Parathyroid adenoma (tissue), 2 donors: ENCODE data around the gene CSTB.

Experiments
- H2AFZ ChIP-seq: fragments of 300-600 bp; sonication (generic); one replicate; pipeline ENCODE4 v1.7.0; 2017; ENCODE audit warnings: antibody characterized with exemption, mild to moderate bottlenecking
- H3K27ac ChIP-seq: fragments of 300-600 bp; sonication (generic); one replicate; pipeline ENCODE4 v1.7.0; 2017
- H3K27me3 ChIP-seq: fragments of 300-600 bp; sonication (generic); one replicate; pipeline ENCODE4 v1.7.0; 2017; ENCODE audit warnings: low read length; ENCODE audit not compliant: control insufficient read depth, insufficient read depth
- H3K36me3 ChIP-seq: fragments of 300-600 bp; sonication (generic); one replicate; pipeline ENCODE4 v1.7.0; 2017; ENCODE audit warnings: low read length; ENCODE audit not compliant: control insufficient read depth, insufficient read depth
- H3K4me1 ChIP-seq: fragments of 300-600 bp; sonication (generic); one replicate; pipeline ENCODE4 v1.7.0; 2017; ENCODE audit warnings: control low read depth
- H3K4me2 ChIP-seq: fragments of 300-600 bp; sonication (generic); one replicate; pipeline ENCODE4 v1.7.0; 2017; ENCODE audit warnings: low read length
- H3K4me3 ChIP-seq: fragments of 300-600 bp; sonication (generic); one replicate; pipeline ENCODE4 v1.7.0; 2017; ENCODE audit warnings: low read depth, low read length
- H3K79me2 ChIP-seq: fragments of 300-600 bp; sonication (generic); one replicate; pipeline ENCODE4 v1.7.0; 2017; ENCODE audit warnings: control low read depth
- H3K9ac ChIP-seq: fragments of 300-600 bp; sonication (generic); one replicate; pipeline ENCODE4 v1.7.0; 2017; ENCODE audit warnings: mild to moderate bottlenecking
- H3K9me3 ChIP-seq: fragments of 300-600 bp; sonication (generic); one replicate; pipeline ENCODE4 v1.7.0; 2017; ENCODE audit warnings: low read length; ENCODE audit not compliant: control insufficient read depth
- TF ChIP-seq, protein P1 (sequence below): fragments of 300-600 bp; sonication (generic); IDR thresholded peaks from one replicate; pipeline ENCODE4 v1.7.0; 2017; ENCODE audit warnings: antibody characterized with exemption, mild to moderate bottlenecking
- donor health status: primary hyperparathyroidism.

CSTB gene

DNA sequence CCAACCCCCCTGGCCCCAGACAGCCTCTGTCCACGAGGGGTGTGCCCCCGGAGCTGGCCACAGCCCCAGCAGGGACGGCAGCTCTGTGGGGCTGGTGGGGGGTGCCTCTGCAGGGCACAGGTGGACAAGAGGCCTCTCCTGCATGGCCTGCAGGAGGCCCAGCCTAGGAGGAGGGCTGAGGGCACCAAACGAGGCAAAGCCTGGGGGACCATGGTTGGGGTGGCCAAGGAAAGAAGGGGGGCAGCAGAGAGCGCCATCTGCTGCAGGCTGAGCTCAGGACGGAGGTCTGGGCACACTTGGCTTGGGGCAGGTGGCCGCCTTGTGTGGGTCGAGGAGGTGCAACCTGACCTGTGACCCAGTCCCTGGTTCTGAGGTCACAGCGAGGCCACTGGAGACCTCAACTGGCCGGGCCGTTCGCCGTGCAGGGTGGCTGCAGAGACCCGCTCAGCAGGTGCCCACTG lies 40.5 kb upstream of the CSTB start:
- Histone ChIP-seq H3K4me3 (no peak overlapping the region), H3K27me3 (no peaks in the 10 kb centered on the region), H3K36me3 (no peaks in the 10 kb centered on the region), H3K79me2 (no peaks in the 10 kb centered on the region), H3K9ac (no peak overlapping the region), H3K4me1 (no peaks in the 10 kb centered on the region), H3K4me2 (no peak overlapping the region), H2AFZ (no peak overlapping the region), H3K9me3 (no peaks in the 10 kb centered on the region), H3K27ac (no peak overlapping the region)
- TF ChIP-seq, protein P1, sequence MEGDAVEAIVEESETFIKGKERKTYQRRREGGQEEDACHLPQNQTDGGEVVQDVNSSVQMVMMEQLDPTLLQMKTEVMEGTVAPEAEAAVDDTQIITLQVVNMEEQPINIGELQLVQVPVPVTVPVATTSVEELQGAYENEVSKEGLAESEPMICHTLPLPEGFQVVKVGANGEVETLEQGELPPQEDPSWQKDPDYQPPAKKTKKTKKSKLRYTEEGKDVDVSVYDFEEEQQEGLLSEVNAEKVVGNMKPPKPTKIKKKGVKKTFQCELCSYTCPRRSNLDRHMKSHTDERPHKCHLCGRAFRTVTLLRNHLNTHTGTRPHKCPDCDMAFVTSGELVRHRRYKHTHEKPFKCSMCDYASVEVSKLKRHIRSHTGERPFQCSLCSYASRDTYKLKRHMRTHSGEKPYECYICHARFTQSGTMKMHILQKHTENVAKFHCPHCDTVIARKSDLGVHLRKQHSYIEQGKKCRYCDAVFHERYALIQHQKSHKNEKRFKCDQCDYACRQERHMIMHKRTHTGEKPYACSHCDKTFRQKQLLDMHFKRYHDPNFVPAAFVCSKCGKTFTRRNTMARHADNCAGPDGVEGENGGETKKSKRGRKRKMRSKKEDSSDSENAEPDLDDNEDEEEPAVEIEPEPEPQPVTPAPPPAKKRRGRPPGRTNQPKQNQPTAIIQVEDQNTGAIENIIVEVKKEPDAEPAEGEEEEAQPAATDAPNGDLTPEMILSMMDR = no peak

DNA sequence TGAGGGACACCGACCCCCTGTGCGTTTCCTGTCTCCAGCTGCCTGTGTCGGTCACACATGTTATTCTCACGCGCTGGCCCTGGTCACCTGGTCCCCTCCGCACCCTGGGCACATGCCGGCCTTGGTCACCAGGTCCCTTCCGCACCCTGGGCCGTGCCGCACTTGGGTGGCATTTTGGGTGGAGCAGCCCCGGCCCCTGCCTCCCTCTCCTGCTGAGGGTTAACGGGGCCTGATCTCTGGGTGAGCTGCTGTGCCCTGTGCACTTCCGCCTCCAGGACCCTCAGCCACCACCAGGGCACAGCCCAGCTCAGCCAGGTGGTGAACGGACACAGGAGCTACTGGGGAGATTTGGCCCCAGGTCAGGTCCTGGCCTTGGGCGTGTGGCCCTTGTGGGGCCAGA lies 39.9 kb upstream of the CSTB start:
- Histone ChIP-seq H3K4me3 (no peak overlapping the region), H2AFZ (no peak overlapping the region), H3K9me3 (no peaks in the 10 kb centered on the region), H3K36me3 (no peaks in the 10 kb centered on the region), H3K79me2 (no peaks in the 10 kb centered on the region), H3K27me3 (no peaks in the 10 kb centered on the region), H3K4me1 (no peaks in the 10 kb centered on the region), H3K9ac (no peak overlapping the region), H3K4me2 (no peak overlapping the region), H3K27ac (no peak overlapping the region)
- TF ChIP-seq, protein P1 = no peak

DNA sequence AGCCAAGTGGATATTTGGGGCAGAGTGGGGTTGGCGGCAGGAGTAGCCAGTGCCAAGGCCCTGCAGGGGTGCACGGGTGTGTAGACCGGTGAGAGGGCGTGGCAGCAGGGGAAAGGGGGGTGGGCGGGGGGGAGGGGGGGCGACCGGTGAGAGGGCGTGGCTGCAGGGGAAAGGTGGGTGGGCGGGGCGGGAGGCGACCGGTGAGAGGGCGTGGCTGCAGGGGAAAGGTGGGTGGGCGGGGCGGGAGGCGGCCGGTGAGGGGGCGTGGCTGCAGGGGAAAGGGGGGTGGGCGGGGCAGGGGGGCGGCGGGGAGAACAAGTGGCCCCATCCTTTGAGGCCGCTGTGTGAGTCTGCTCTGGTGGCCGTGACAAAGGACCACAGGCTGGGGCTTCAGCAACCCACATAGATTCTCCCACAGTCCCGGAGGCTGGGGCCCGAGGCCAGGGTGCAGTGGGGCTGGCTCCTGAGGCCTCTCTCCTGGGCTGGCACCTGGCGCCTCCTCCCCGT lies 39.1 kb upstream of the CSTB start:
- no peaks in the 10 kb centered on the region for H3K9me3 ChIP-seq
- H3K4me3 ChIP-seq = no peak overlapping the region
- no peak overlapping the region for H3K27ac ChIP-seq
- no peak overlapping the region for H3K4me2 ChIP-seq
- H3K27me3 ChIP-seq = no peaks in the 10 kb centered on the region
- H3K36me3 ChIP-seq = no peaks in the 10 kb centered on the region
- TF ChIP-seq, protein P1 = no peak
- H3K9ac ChIP-seq = no peak overlapping the region
- H3K79me2 ChIP-seq = no peaks in the 10 kb centered on the region
- no peaks in the 10 kb centered on the region for H3K4me1 ChIP-seq
- no peak overlapping the region for H2AFZ ChIP-seq

DNA sequence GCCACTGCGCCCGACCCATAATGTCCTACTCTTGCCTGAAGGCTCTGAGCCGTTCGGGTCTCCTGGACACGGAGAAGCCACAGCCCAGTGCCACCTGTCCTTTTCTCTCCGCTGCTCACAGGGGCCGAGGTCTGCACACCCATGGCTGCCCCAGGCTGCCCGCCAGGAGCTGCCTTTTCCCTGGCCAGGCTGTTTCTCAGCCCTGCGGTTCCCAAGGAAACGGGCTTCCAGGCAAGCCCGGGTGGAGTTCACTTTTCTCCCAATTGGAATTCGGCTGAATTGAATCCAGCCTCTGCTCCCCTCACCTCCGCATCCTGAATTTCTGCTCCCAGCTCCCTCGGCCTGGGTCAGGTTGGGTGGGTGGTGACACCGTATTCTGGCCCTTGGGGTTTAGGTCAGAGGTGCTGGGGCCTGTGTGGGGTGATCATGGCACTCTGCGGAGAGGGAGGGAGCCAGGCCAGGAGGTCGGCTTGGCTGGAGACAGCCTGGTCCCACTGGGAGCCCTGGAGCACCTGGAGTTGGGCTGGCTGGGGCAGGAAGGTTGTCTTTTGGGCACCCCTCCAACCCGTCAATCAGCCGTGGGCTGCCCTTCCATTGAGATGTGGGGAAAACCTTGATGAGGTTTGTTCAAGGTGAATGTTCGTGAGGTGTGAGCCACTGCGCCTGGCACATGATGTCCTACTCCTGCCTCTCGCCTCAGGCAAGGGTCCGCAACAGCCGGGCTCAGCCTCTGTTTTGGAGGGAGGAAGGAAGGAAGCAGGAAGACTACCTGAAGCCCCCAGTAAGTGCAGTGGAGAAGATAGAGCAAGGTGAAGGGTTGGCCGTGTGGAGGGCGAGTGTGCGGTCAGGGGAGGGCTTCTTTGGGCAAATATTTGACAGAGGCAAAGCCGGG lies 38.4 kb upstream of the CSTB start:
- no peak overlapping the region for H3K4me2 ChIP-seq
- no peaks in the 10 kb centered on the region for H3K79me2 ChIP-seq
- no peak overlapping the region for H3K9ac ChIP-seq
- no peaks in the 10 kb centered on the region for H3K4me1 ChIP-seq
- H3K4me3 ChIP-seq = no peak overlapping the region
- H3K36me3 ChIP-seq = no peaks in the 10 kb centered on the region
- TF ChIP-seq, protein P1 = no peak
- no peak overlapping the region for H2AFZ ChIP-seq
- no peak overlapping the region for H3K27ac ChIP-seq
- no peaks in the 10 kb centered on the region for H3K27me3 ChIP-seq
- H3K9me3 ChIP-seq = no peaks in the 10 kb centered on the region

DNA sequence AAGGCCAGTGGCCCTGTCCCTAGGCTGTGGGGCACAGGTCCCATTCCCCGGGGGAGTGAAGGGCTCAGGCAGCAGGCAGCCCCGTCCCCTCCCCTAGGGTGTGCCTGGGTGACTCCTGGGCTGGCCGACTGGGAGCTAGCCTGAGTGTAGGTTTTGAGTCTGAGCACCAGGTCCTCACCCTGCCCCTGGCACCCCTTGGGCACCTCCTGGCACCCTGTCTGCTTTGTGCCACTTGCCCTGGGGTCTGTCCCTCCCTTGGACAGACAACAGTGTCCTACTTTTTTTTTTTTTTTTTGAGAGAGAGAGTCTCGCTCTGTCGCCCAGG lies 37.5 kb upstream of the CSTB start:
- Histone ChIP-seq H3K79me2 (no peaks in the 10 kb centered on the region), H3K36me3 (no peaks in the 10 kb centered on the region), H3K9ac (no peak overlapping the region), H3K9me3 (no peaks in the 10 kb centered on the region), H3K4me1 (no peaks in the 10 kb centered on the region), H3K27ac (no peak overlapping the region), H3K4me3 (no peak overlapping the region), H3K4me2 (no peak overlapping the region), H2AFZ (no peak overlapping the region), H3K27me3 (no peaks in the 10 kb centered on the region)
- TF ChIP-seq, protein P1 = no peak
